ENCODE results near the gene KRT75.
"Not testable (repeated sequence)": the region's sequence is repeated elsewhere in the genome, so short reads cannot be mapped to it uniquely, and the experiment has no call there.

The KRT75 gene

DNA sequence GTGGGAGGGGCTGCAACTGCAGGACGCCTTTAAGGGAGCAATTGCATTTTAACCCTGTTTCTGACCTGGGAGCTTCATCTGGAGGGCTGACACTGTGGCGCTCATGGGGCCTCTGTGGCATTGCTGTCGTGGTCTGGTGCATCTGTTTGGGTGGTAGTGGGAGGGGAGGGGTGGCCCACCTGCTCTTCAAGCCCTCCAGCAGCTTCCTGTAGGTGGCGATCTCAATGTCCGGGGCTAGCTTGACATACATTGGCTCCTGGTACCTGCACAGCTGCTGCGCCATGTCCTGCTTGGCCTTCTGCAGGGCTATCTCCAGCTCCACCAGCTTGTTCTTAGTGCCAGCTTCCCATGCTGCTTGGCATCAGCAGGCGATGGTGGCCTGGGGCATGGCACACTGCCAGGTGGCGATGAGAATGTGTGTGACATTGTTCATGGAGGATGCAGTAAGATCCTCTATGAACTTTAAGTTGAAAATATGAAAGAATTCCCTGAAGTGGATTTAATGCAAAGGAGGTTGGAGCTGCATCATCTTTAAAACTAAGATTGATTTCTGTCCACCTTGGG, 20.3 kb downstream of the KRT75 start:
- Histone ChIP-seq H4K8ac (ENCODE audit: low read depth, low read length) (no peak overlapping the region), H3K79me2 (ENCODE audit: control insufficient read depth, insufficient read depth, low read length) (no peaks in the 10 kb centered on the region), H2BK120ac (ENCODE audit: low read depth, low read length) (no peak overlapping the region), H2BK15ac (replicated peaks; ENCODE audit: low read depth) (no peak overlapping the region), H3K27ac (ENCODE audit: low read depth, low read length) (no peak overlapping the region), H3K4me1 (ENCODE audit: control insufficient read depth, low read depth, low read length) (no peaks in the 10 kb centered on the region), H3K27me3 (ENCODE audit: insufficient read depth, low read length, poor library complexity) (no peaks in the 10 kb centered on the region), H3K23ac (ENCODE audit: low read length) (no peak overlapping the region), H3K18ac (ENCODE audit: low read length) (no peak overlapping the region), H3K79me1 (ENCODE audit: low read length) (no peaks in the 10 kb centered on the region), H3K4ac (ENCODE audit: low read depth, low read length) (no peak overlapping the region), H3K4me3 (ENCODE audit: low read length) (no peak overlapping the region), H4K5ac (ENCODE audit: low read length) (no peak overlapping the region), H3K4me2 (ENCODE audit: low read length) (no peak overlapping the region), H2BK5ac (ENCODE audit: low read length) (no peak overlapping the region), H3K56ac (ENCODE audit: low read length) (no peak overlapping the region), H3K9ac (ENCODE audit: low read length) (no peak overlapping the region), H3K36me3 (ENCODE audit: control insufficient read depth, insufficient read depth, low read length) (no peaks in the 10 kb centered on the region), H2AK5ac (ENCODE audit: low read length) (no peak overlapping the region)
- peak; percentile 33 for DNase-seq
- WGBS (ENCODE audit: extremely low coverage, insufficient coverage, low lambda C conversion rate) = no CpG with 5 or more reads among the region's 8 CpGs

DNA sequence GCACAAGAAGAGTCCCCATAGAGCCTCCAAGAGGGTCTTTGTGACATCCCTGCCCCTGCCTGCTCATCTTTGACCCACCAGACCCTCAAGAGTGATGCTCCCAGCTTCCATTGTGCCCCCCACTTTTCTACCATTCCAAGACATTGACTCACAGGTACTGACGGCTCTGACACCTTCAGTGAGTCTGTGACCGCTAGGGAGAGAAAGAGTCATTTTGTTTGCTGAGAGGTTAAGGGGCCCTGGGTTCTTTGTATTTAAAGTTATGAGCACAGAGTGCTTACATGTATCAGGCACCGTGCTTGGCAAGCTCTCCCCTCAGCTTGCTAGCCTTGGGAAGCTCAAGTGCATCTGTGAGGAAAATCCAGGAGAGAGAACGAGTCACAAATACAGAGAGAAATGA, 21.0 kb downstream of the KRT75 start:
- no peak for DNase-seq
- H2AK5ac ChIP-seq (ENCODE audit: low read length) = no peak overlapping the region
- no peak overlapping the region for H3K4ac ChIP-seq (ENCODE audit: low read depth, low read length)
- no peak overlapping the region for H3K56ac ChIP-seq (ENCODE audit: low read length)
- WGBS (ENCODE audit: extremely low coverage, insufficient coverage, low lambda C conversion rate) = no CpG with 5 or more reads among the region's 4 CpGs
- H3K18ac ChIP-seq (ENCODE audit: low read length) = no peak overlapping the region
- H3K23ac ChIP-seq (ENCODE audit: low read length) = no peak overlapping the region
- H2BK5ac ChIP-seq (ENCODE audit: low read length) = no peak overlapping the region
- no peak overlapping the region for H2BK120ac ChIP-seq (ENCODE audit: low read depth, low read length)
- H2BK15ac ChIP-seq (replicated peaks; ENCODE audit: low read depth) = no peak overlapping the region
- H4K5ac ChIP-seq (ENCODE audit: low read length) = no peak overlapping the region
- H3K4me2 ChIP-seq (ENCODE audit: low read length) = no peak overlapping the region
- no peak overlapping the region for H3K4me3 ChIP-seq (ENCODE audit: low read length)
- H3K9ac ChIP-seq (ENCODE audit: low read length) = no peak overlapping the region
- no peaks in the 10 kb centered on the region for H3K79me2 ChIP-seq (ENCODE audit: control insufficient read depth, insufficient read depth, low read length)
- no peaks in the 10 kb centered on the region for H3K27me3 ChIP-seq (ENCODE audit: insufficient read depth, low read length, poor library complexity)
- no peaks in the 10 kb centered on the region for H3K79me1 ChIP-seq (ENCODE audit: low read length)
- H3K27ac ChIP-seq (ENCODE audit: low read depth, low read length) = no peak overlapping the region
- H3K36me3 ChIP-seq (ENCODE audit: control insufficient read depth, insufficient read depth, low read length) = no peaks in the 10 kb centered on the region
- no peak overlapping the region for H4K8ac ChIP-seq (ENCODE audit: low read depth, low read length)
- no peaks in the 10 kb centered on the region for H3K4me1 ChIP-seq (ENCODE audit: control insufficient read depth, low read depth, low read length)

DNA sequence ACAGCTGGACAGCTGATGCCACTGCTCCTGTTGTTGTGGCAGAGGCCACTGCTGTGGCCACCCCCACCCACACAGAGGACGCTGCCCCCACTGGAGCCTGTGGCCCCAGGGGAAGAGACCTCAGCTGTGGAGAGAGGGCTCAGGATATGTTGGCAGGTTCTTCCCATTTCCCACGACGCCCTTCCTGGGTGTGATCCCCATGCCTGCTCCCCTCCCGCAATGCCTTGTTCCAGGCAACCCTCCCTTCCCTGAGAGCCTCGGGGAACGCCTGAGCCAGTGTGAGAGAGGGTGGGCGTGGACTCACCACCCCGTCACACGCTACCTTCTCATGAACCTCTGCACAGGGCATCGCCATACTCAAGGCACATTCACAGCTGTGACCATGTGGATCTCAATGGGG, 22.4 kb downstream of the KRT75 start:
- Histone ChIP-seq H3K4ac (ENCODE audit: low read depth, low read length) (no peak overlapping the region), H3K4me1 (ENCODE audit: control insufficient read depth, low read depth, low read length) (no peaks in the 10 kb centered on the region), H3K4me2 (ENCODE audit: low read length) (no peak overlapping the region), H2BK15ac (replicated peaks; ENCODE audit: low read depth) (no peak overlapping the region), H3K56ac (ENCODE audit: low read length) (no peak overlapping the region), H3K27me3 (ENCODE audit: insufficient read depth, low read length, poor library complexity) (no peaks in the 10 kb centered on the region), H3K18ac (ENCODE audit: low read length) (no peak overlapping the region), H4K8ac (ENCODE audit: low read depth, low read length) (no peak overlapping the region), H3K27ac (ENCODE audit: low read depth, low read length) (no peak overlapping the region), H2AK5ac (ENCODE audit: low read length) (no peak overlapping the region), H3K4me3 (ENCODE audit: low read length) (no peak overlapping the region), H3K79me1 (ENCODE audit: low read length) (no peaks in the 10 kb centered on the region), H2BK120ac (ENCODE audit: low read depth, low read length) (no peak overlapping the region), H3K23ac (ENCODE audit: low read length) (no peak overlapping the region), H3K9ac (ENCODE audit: low read length) (no peak overlapping the region), H3K79me2 (ENCODE audit: control insufficient read depth, insufficient read depth, low read length) (no peaks in the 10 kb centered on the region), H3K36me3 (ENCODE audit: control insufficient read depth, insufficient read depth, low read length) (no peaks in the 10 kb centered on the region), H4K5ac (ENCODE audit: low read length) (no peak overlapping the region), H2BK5ac (ENCODE audit: low read length) (no peak overlapping the region)
- DNase-seq = no peak
- no CpG with 5 or more reads among the region's 10 CpGs for WGBS (ENCODE audit: extremely low coverage, insufficient coverage, low lambda C conversion rate)

DNA sequence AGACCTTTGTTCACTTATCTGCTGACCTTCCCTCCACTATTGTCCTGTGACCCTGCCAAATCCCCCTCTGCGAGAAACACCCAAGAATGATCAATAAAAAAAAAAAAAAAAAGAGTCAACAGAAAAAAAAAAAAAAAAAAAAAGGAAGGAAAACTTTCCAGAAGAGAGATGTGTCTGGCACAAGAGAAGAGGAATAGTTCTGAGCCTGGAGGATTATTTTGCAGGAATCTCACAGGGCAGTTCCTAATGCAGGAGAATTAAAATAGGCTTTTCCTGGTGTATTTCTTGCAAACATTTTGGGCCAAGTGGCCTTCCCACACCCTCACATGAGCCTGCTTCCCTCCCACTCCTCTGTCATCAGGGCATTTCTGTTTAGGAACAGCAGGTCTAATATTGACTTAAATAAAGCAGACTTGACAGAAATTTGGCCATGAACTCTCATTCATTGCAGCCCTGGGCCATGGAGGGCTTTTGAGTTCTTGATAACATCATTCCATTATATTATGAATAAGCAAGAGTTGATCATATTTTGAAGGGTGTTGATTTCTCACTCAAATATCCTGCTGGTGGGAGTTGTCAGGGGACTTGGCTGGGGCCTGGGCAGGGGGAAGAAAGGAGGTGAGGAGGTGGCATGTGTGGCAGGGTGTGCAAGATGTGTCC, 23.5 kb downstream of the KRT75 start:
- not testable (repeated sequence) for H3K4me1 ChIP-seq (ENCODE audit: control insufficient read depth, low read depth, low read length); H3K79me2 ChIP-seq (ENCODE audit: control insufficient read depth, insufficient read depth, low read length); H3K27me3 ChIP-seq (ENCODE audit: insufficient read depth, low read length, poor library complexity); H3K23ac ChIP-seq (ENCODE audit: low read length); H3K4ac ChIP-seq (ENCODE audit: low read depth, low read length); H3K36me3 ChIP-seq (ENCODE audit: control insufficient read depth, insufficient read depth, low read length); H2BK120ac ChIP-seq (ENCODE audit: low read depth, low read length); H2AK5ac ChIP-seq (ENCODE audit: low read length); DNase-seq; H3K79me1 ChIP-seq (ENCODE audit: low read length); H3K9ac ChIP-seq (ENCODE audit: low read length); H3K4me3 ChIP-seq (ENCODE audit: low read length); H3K18ac ChIP-seq (ENCODE audit: low read length); H3K4me2 ChIP-seq (ENCODE audit: low read length); H4K8ac ChIP-seq (ENCODE audit: low read depth, low read length); H4K5ac ChIP-seq (ENCODE audit: low read length); H3K27ac ChIP-seq (ENCODE audit: low read depth, low read length); H3K56ac ChIP-seq (ENCODE audit: low read length); H2BK15ac ChIP-seq (replicated peaks; ENCODE audit: low read depth); H2BK5ac ChIP-seq (ENCODE audit: low read length)
- no CpG with 5 or more reads among the region's 1 CpG for WGBS (ENCODE audit: extremely low coverage, insufficient coverage, low lambda C conversion rate)

DNA sequence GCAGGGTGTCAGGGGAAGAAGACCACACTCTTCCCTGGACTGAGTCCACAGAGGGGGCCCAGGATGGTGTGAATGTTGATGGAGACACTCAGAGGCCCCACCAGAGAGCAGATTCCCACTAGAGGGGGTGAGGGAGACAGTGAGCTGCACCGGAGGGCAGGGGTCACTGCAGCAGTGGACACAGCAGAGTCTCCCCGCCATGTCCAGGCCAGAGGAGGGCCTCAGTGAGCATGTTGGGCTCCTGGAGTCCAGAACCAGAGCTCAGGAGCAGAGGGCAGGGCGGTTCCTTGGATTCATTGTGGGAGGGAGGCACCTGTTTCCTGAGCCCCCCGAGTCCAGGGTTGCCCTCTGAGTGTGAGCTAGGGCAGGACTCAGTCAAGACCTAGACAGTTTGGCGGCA, 26.3 kb downstream of the KRT75 start:
- WGBS (ENCODE audit: extremely low coverage, insufficient coverage, low lambda C conversion rate) = no CpG with 5 or more reads among the region's 5 CpGs
- H3K18ac ChIP-seq (ENCODE audit: low read length) = no peak overlapping the region

DNA sequence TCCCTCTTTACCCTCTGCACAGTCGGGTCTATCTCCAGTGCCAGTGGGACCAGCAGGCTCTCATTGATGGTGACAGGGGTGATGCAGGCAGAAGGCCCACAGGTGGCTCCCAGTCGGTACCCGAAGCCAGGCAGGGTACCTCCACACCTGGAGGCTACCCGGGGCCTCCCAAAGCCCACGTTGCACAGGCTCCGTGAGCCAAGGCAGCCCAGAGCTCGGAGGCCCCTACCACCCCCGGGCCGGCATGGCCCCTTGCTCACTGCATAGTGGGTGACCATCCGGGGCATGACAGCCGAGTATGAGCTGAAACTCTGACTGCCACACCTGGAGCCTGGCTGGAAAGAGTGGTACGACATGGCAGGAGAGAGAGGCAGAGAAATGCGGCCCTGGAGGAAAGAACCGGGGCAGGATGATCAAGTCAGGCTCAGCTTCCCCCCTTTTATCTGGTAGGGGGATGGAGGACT, 28.2 kb downstream of the KRT75 start, which contains the start of gene KRT82:
KRT82 (minus strand) TSS at position 414 of the 464 bp plus-strand sequence; CDS start at position 356, 58 bp downstream.
- no peaks in the 10 kb centered on the region for H3K4me1 ChIP-seq (ENCODE audit: control insufficient read depth, low read depth, low read length)
- H3K79me2 ChIP-seq (ENCODE audit: control insufficient read depth, insufficient read depth, low read length) = no peaks in the 10 kb centered on the region
- no peak within 1 kb of the TSS for H4K5ac ChIP-seq (ENCODE audit: low read length)
- no peak within 1 kb of the TSS for H4K8ac ChIP-seq (ENCODE audit: low read depth, low read length)
- H3K23ac ChIP-seq (ENCODE audit: low read length) = no peak within 1 kb of the TSS
- no peak within 1 kb of the TSS for H2BK5ac ChIP-seq (ENCODE audit: low read length)
- H3K4ac ChIP-seq (ENCODE audit: low read depth, low read length) = no peak within 1 kb of the TSS
- no peak within 1 kb of the TSS for H2BK120ac ChIP-seq (ENCODE audit: low read depth, low read length)
- H3K27me3 ChIP-seq (ENCODE audit: insufficient read depth, low read length, poor library complexity) = no peaks in the 10 kb centered on the region
- no peak within 1 kb of the TSS for H3K4me2 ChIP-seq (ENCODE audit: low read length)
- no peak within 1 kb of the TSS for H3K9ac ChIP-seq (ENCODE audit: low read length)
- H3K4me3 ChIP-seq (ENCODE audit: low read length) = no peak within 1 kb of the TSS
- H2BK15ac ChIP-seq (replicated peaks; ENCODE audit: low read depth) = no peak within 1 kb of the TSS
- no peaks in the 10 kb centered on the region for H3K36me3 ChIP-seq (ENCODE audit: control insufficient read depth, insufficient read depth, low read length)
- H3K79me1 ChIP-seq (ENCODE audit: low read length) = no peaks in the 10 kb centered on the region
- H3K18ac ChIP-seq (ENCODE audit: low read length) = no peak within 1 kb of the TSS
- no peak within 1 kb of the TSS for H3K27ac ChIP-seq (ENCODE audit: low read depth, low read length)
- no peak for DNase-seq
- WGBS (ENCODE audit: extremely low coverage, insufficient coverage, low lambda C conversion rate) = no CpG with 5 or more reads among the region's 14 CpGs
- H2AK5ac ChIP-seq (ENCODE audit: low read length) = no peak within 1 kb of the TSS
- H3K56ac ChIP-seq (ENCODE audit: low read length) = no peak within 1 kb of the TSS

More for the DNA sequence above, 26.3 kb downstream of the KRT75 start:
- H3K9ac ChIP-seq (ENCODE audit: low read length) = no peak overlapping the region
- no peaks in the 10 kb centered on the region for H3K79me2 ChIP-seq (ENCODE audit: control insufficient read depth, insufficient read depth, low read length)
- no peak overlapping the region for H4K5ac ChIP-seq (ENCODE audit: low read length)
- no peak overlapping the region for H2BK5ac ChIP-seq (ENCODE audit: low read length)
- no peak overlapping the region for H3K27ac ChIP-seq (ENCODE audit: low read depth, low read length)
- no peak overlapping the region for H2BK15ac ChIP-seq (replicated peaks; ENCODE audit: low read depth)
- H3K4me3 ChIP-seq (ENCODE audit: low read length) = no peak overlapping the region
- no peaks in the 10 kb centered on the region for H3K27me3 ChIP-seq (ENCODE audit: insufficient read depth, low read length, poor library complexity)
- DNase-seq = no peak
- no peak overlapping the region for H3K23ac ChIP-seq (ENCODE audit: low read length)
- H3K4ac ChIP-seq (ENCODE audit: low read depth, low read length) = no peak overlapping the region
- H4K8ac ChIP-seq (ENCODE audit: low read depth, low read length) = no peak overlapping the region
- H2AK5ac ChIP-seq (ENCODE audit: low read length) = no peak overlapping the region
- H3K36me3 ChIP-seq (ENCODE audit: control insufficient read depth, insufficient read depth, low read length) = no peaks in the 10 kb centered on the region
- H3K56ac ChIP-seq (ENCODE audit: low read length) = no peak overlapping the region
- H2BK120ac ChIP-seq (ENCODE audit: low read depth, low read length) = no peak overlapping the region
- H3K4me1 ChIP-seq (ENCODE audit: control insufficient read depth, low read depth, low read length) = no peaks in the 10 kb centered on the region
- no peaks in the 10 kb centered on the region for H3K79me1 ChIP-seq (ENCODE audit: low read length)
- H3K4me2 ChIP-seq (ENCODE audit: low read length) = no peak overlapping the region

Measured in mesendoderm (in vitro differentiated cells).